NCI-H187 (cell line): ENCODE results near the gene SEC24C.
A peak's percentile ranks its signal among the peaks of the same experiment; 100 is the strongest.
"Not testable (repeated sequence)": the region's sequence is repeated elsewhere in the genome, so short reads cannot be mapped to it uniquely, and the experiment has no call there.

Experiments
- DNase-seq, 2 experiments: peaks; one replicate each; lab custom pipeline; 2025; lab: John Stamatoyannopoulos, UW

SEC24C gene

GRCh38 chr10:73743905-73744663, at the start of gene SEC24C:
Gene SEC24C, plus strand, starts transcription at chr10:73744372. Its CDS starts 2,461 bp downstream, at chr10:73746833.
- DNase-seq: peak; percentile 71 to 87

DNA sequence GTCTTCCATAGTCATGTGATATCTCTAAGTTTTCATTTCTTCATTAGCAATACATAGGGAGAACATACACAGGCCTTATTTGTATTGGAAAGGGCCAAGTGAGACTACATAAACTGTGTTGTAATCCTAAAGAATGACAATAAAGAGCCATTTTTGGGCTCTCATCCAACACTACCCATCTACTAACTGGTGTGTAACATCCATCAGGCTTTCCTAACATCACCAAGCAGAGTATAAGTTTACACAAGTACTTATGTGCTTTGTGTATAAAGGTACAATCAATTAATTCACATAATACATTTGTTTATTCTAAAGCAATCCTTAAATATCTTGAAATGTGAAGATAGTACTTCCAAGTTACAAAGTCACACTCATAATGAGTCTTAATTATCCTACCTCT, 48.9 kb upstream of the SEC24C start:
- not testable (repeated sequence) for DNase-seq

GRCh38 chr10:73697675-73698159, 46.5 kb upstream of the SEC24C start, which contains the start of gene AGAP5:
Gene AGAP5, minus strand, starts transcription at chr10:73698109. Its CDS starts 354 bp downstream, at chr10:73697755.
- not testable (repeated sequence) for DNase-seq

DNA sequence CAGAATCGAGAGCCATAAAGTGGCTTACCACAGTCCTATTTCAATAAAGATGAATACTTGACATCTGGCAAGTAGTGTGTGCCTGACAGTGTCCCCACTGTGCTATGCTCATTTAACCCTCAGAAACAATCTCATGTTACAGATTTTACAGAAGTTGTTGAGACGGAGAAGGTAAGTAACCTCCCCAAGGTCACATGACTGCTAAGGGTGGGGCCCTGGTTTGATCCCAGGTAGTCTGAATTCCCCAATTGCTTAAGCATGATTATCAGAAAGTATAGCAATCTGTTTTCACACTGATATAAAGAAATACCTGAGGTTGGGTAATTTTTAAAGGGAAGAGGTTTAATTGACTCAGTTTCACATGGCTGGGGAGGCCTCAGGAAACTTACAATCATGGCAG, 45.4 kb upstream of the SEC24C start:
- DNase-seq: not testable (repeated sequence)

- DNase-seq: not testable (repeated sequence)
Observed at GRCh38 chr10:73703924-73704323, 40.2 kb upstream of the SEC24C start.

- DNase-seq: not testable (repeated sequence)
Observed at GRCh38 chr10:73705506-73706072, 38.6 kb upstream of the SEC24C start.

- not testable (repeated sequence) for DNase-seq
Observed at GRCh38 chr10:73706488-73706887, 37.7 kb upstream of the SEC24C start.

GRCh38 chr10:73707628-73708027, 36.5 kb upstream of the SEC24C start:
- DNase-seq: not testable (repeated sequence)

DNA sequence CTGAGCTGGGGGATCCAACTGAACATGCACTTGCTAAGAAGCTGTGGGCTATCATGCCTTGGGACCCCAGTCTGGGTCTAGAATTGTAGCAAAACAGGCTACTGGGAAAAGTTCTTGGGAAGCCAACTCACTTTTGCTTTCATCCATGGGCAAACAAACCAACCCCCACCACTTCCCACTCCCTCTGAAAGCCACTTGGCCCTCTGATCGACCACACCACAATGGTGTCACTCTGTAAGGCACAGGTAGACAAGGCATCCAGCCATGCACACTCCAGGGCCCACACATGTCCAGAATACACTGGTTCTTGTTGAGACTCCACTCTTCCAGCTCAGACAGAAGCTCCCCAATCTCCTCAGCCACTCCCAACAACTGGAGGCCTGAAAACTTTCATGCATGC, 36.0 kb upstream of the SEC24C start:
- DNase-seq: not testable (repeated sequence)

DNA sequence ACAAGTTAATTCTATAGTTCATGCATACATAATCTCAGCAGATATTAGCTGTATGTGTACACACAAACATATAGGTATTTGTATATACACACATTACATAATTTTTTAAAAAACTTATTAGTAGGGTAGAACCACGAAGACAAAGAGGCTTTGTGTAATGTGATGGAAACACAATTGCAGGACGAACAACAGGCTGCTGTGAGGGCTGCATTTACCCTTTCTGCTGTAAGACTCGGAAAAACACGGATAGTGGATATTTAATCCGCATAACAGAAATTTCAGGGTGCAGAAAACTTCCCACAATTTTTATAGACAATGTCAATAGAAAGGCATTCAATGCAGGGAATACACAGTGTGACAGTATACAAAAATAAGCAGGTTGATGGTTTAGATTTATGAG, 32.5 kb upstream of the SEC24C start:
- DNase-seq: not testable (repeated sequence)

GRCh38 chr10:73713912-73714311, 30.3 kb upstream of the SEC24C start:
- DNase-seq: not testable (repeated sequence)

DNA sequence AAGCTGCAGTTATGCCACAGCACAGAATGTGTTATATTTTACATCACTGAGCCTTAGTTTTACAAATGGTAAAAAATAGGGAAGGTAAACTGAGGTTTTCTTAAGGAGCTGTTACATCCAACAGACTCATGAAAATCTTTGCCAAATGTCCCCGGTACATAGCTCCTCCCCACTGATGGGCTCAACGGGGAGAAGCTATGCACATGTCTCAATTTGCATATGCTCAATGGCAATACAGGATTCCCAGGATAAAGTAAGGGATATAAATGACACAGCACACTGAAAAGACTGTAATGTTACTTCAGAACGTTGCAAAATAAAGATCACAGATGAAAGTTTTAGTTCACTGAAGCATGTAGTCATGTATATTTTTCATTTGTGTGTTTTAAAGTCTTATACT, 29.7 kb upstream of the SEC24C start:
- not testable (repeated sequence) for DNase-seq

DNA sequence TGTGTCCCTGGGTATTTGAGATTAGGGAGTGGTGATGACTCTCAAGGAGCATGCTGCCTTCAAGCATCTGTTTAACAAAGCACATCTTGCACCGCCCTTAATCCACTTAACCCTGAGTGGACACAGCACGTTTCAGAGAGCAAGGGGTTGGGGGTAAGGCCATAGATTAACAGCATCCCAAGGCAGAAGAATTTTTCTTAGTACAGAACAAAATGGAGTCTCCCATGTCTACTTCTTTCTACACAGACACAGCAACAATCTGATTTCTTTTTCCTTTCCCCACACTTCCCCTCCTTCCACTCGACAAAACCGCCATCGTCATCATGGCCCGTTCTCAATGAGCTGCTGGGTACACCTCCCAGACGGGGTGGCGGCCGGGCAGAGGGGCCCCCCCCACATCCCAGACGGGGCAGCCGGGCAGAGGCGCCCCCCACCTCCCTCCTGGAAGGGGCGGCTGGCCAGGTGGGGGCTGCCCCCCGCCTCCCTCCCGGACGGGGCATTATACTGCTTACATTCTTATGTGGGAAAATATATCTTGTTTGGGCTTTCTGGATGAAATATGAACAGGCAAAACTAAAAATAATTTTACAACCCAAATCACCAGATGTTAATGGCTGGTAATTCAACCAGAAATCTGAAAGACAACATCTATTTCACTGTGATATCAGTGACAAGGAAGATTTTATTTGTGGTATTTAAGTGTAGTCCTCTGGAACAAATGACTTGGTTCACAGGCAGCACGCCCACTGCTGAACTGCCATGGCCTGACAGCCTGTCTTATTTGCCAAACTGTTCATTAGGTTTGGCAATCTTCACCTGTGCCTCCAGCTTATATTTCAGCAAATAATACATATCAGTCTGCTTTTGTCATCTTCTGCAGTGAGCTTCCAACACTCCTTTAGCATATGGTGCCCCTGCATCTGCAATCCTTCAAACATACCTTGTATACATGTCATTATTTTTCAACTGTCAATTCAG, 28.7 kb upstream of the SEC24C start:
- DNase-seq: not testable (repeated sequence)

- DNase-seq: no peak
Observed at GRCh38 chr10:73716251-73716650, 27.9 kb upstream of the SEC24C start.

- DNase-seq: no peak
Observed at GRCh38 chr10:73717556-73717955, 26.6 kb upstream of the SEC24C start.

DNA sequence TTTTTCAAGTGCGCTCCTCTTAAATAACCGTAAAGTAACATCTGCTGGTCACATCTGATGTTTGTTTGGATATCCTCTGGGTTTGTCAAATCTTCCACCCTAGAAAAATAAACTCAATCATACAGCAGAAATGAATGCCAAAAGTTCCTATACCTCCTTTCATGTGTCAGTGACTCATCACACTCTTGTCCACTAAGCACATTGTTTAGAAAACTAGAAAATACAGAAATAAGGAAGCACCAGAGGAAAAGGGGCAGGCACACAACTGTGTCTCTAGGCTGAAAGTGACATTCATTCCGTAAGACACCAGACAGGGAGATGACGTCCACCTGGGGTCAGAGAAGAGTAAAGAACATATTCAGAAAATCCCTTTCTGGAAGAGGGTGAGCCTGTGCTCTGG, 23.6 kb upstream of the SEC24C start:
- not testable (repeated sequence) for DNase-seq

GRCh38 chr10:73723516-73723915, 20.7 kb upstream of the SEC24C start:
- no peak for DNase-seq

DNA sequence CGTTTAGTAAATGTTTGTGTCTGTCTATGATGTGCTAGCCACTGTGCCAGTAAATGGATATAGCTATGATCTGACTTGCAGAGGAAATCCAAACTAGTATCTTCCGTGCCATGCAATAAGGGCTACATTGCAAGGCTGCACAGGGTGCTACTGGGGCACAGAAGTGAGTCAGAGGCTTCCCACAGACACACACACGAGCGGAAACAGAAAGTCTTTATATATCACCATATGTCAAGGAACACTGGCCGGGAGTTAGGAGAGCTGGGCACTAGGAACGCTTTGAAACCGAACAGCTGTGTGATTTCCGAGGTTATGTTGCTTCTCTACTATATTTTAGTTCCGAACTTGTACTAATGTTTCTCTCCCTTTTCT, 14.4 kb upstream of the SEC24C start:
- DNase-seq: not testable (repeated sequence)

- peak; percentile 42 to 58 for DNase-seq
Observed at GRCh38 chr10:73730153-73730906, 13.8 kb upstream of the SEC24C start.

DNA sequence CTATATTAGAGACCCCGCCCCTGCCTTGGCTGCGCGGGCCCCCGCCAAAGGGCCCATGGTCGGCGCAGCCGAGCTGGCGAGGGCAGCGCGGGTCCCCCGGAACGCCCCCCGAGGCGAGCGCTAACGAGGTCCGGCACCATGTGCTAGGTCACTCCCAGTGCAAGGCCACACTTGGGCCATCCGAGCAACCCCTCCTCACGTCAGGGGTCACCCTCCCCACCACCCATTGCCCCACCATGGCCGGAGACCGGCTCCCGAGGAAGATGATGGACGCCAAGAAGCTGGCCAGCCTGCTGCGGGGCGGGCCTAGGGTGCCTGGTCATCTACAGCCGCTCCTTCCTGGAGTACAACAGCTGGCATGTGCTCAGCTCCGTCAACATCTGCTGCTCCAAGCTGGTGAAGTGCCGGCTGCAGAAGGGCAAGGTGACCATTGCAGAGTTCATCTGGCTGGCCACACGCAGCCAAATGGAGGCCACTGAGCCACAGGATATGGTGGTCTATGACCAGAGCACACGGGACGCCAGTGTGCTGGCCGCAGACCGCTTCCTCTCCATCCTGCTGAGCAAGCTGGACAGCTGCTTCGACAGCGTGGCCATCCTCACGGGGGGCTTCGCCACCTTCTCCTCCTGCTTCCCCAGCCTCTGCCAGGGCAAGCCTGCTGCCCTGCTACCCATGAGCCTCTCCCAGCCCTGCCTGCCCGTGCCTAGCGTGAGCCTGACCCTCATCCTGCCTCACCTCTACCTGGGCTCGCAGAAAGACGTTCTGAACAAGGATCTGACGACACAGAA, 12.4 kb upstream of the SEC24C start:
- DNase-seq: no peak

DNA sequence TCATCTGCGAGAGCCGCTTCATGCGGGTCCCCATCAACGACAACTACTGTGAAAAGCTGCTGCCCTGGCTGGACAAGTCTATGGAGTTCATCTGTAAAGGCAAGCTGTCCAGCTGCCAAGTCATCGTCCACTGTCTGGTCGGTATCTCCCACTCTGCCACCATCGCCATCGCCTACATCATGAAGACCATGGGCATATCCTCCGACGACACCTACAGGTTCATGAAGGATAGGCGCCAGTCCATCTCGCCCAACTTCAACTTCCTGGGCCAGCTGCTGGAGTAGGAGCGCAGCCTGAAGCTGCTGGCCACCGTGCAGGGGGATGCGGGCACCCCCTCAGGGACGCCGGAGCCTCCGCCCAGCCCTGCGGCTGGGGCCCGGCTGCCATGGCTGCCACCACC, 11.7 kb upstream of the SEC24C start:
- no peak for DNase-seq
